Ishikawa (cell line): ENCODE measurements around the gene HIPK1.

Experiments used
- CEBPB ChIP-seq: IDR thresholded peaks from 2 replicates; pipeline ENCODE4 v1.6.1; 2012
- CREB1 ChIP-seq: IDR thresholded peaks from 2 replicates; pipeline ENCODE4 v1.6.1; 2012; ENCODE audit warnings: low read depth
- EGR1 ChIP-seq: IDR thresholded peaks from 2 replicates; pipeline ENCODE4 v1.6.1; 2012
- EP300 ChIP-seq: IDR thresholded peaks from 2 replicates; pipeline ENCODE4 v1.6.1; 2012; ENCODE audit warnings: borderline replicate concordance
- FOXM1 ChIP-seq: IDR thresholded peaks from 2 replicates; pipeline ENCODE4 v1.6.1; 2012; ENCODE audit warnings: low read depth, borderline replicate concordance
- RAD21 ChIP-seq: IDR thresholded peaks from 2 replicates; pipeline ENCODE4 v1.6.1; 2012; ENCODE audit warnings: low read depth
- REST ChIP-seq: IDR thresholded peaks from 2 replicates; pipeline ENCODE4 v1.6.1; 2012; ENCODE audit warnings: low read depth, mild to moderate bottlenecking
- TAF1 ChIP-seq: IDR thresholded peaks from 2 replicates; pipeline ENCODE4 v1.6.1; 2012; ENCODE audit warnings: low read depth, mild to moderate bottlenecking
- TEAD4 ChIP-seq: IDR thresholded peaks from 2 replicates; pipeline ENCODE4 v1.6.1; 2012
- USF1 ChIP-seq: IDR thresholded peaks from 2 replicates; pipeline ENCODE4 v1.6.1; 2012

- TF ChIP-seq EP300, result no peak
- no peak for TF ChIP-seq REST
- TF ChIP-seq TAF1, result peak; percentile 62; the same call in 1 of the 2 replicates
- TF ChIP-seq CREB1, result peak; percentile 22; the same call in 1 of the 2 replicates
- TF ChIP-seq TEAD4, result peak; percentile 34; the same call in 1 of the 2 replicates
- TF ChIP-seq RAD21, result peak; percentile 69
- TF ChIP-seq USF1, result no peak
- no peak for TF ChIP-seq FOXM1
- no peak for TF ChIP-seq CEBPB
- 0 out of 2 replicates have a peak, but pooled peaks have one; percentile 26 for TF ChIP-seq EGR1
Observed at GRCh38 chr1:113904674-113905434, 24.3 kb upstream of the HIPK1 start, which contains the start of the genes AP4B1 and DCLRE1B.
